Endothelial cell of umbilical vein (primary cell): ENCODE data around the gene AMPH.

Experiments used
- CTCF ChIP-seq, 2 donors: IDR thresholded peaks; 1 replicate in 1 of 2; 2 replicates in 1 of 2; pipeline ENCODE4 v1.5.1; 2011; ENCODE audit warnings: low read length in 2 of 2, mild to moderate bottlenecking in 2 of 2, moderate library complexity in 2 of 2, control low read depth in 1 of 2, inconsistent platforms in 1 of 2, low read depth in 1 of 2; ENCODE audit not compliant: insufficient read depth in 1 of 2; ENCODE audit errors: extremely low read depth in 1 of 2
- MAX ChIP-seq: IDR thresholded peaks from 2 replicates; pipeline ENCODE4 v1.6.1; 2011; ENCODE audit not compliant: insufficient read depth, insufficient read length
- POLR2A ChIP-seq: IDR thresholded peaks from 2 replicates; pipeline ENCODE4 v1.6.1; 2012; ENCODE audit warnings: low read depth, mild to moderate bottlenecking, control low read depth, low read length
- POLR2AphosphoS5 ChIP-seq: IDR thresholded peaks from 2 replicates; pipeline ENCODE4 v1.6.1; 2012; ENCODE audit warnings: low read depth, mild to moderate bottlenecking, control low read depth, low read length, moderate library complexity; ENCODE audit not compliant: insufficient read depth

- TF ChIP-seq CTCF (IDR thresholded peaks at IDR 0.05; ENCODE audit: extremely low read depth in 1 of 2, insufficient read depth in 1 of 2, low read depth in 1 of 2, low read length in 2 of 2) (no peak), POLR2A (no peak), MAX (no peak), POLR2AphosphoS5 (no peak)
These were observed 148.7 kb downstream of the AMPH start for GRCh38 chr7:38482521-38482920.
